AG04450 (cell line): ENCODE data around the gene ERICH6. TPM values are rescaled to one million over a fixed set of nuclear protein-coding genes. Genes with fewer than 3 reads are reported as not detected.

Experiments
- CTCF ChIA-PET: fragments of 300-600, 350-600 bp; formaldehyde crosslinking; extraction: SDS; loops from one replicate; lab custom pipeline; 2022; ENCODE audit warnings: antibody characterized with exemption, inconsistent platforms; lab: Charles Lee
- POLR2A ChIA-PET: fragments of 350-600 bp; formaldehyde crosslinking; extraction: SDS; loops from one replicate; lab custom pipeline; 2021; ENCODE audit warnings: antibody characterized with exemption, inconsistent platforms; lab: Yijun Ruan, JAX
- DNase-seq: peaks from one replicate; pipeline ENCODE4 v3.0.0-alpha.2; 2011; ENCODE audit warnings: low read depth, low spot score
- H3K27ac ChIP-seq: one replicate; pipeline ENCODE4 v1.5.1; 2012; ENCODE audit warnings: low read depth, low read length, control low read depth
- H3K27me3 ChIP-seq: one replicate; pipeline ENCODE4 v1.6.0; 2012; ENCODE audit warnings: low read length; ENCODE audit not compliant: control insufficient read depth, insufficient read depth
- H3K4me3 ChIP-seq: 2 replicates; pipeline ENCODE4 v1.5.1; 2011; ENCODE audit warnings: mild to moderate bottlenecking, low read depth, low read length, control low read depth
- H3K9me3 ChIP-seq: 2 replicates; pipeline ENCODE4 v1.5.1; 2012; ENCODE audit warnings: low read length; ENCODE audit not compliant: control insufficient read depth, insufficient read depth
- polyA minus RNA-seq: library from RNA; depleted of rRNA, polyadenylated mRNA; stranded (reverse); fragments of >200 nt; gene quantifications from 2 replicates; pipeline ENCODE4 v1.2.3, GENCODE V29; 2011; rRNA and poly(A)+ RNA removed
- polyA plus RNA-seq: library from polyadenylated mRNA; depleted of rRNA; stranded (reverse); fragments of >200 nt; gene quantifications from 2 replicates; pipeline ENCODE4 v1.2.3, GENCODE V29; 2011; rRNA removed
- TF ChIP-seq, protein P1 (sequence below): IDR thresholded peaks from 2 replicates; pipeline ENCODE4 v1.5.1; 2011; ENCODE audit warnings: low read depth, low read length, control low read depth, inconsistent platforms

The ERICH6 gene
- polyA plus RNA-seq (not detected in 2 replicates), polyA minus RNA-seq (0.13 and 0.18 TPM in 2 replicates)

DNA sequence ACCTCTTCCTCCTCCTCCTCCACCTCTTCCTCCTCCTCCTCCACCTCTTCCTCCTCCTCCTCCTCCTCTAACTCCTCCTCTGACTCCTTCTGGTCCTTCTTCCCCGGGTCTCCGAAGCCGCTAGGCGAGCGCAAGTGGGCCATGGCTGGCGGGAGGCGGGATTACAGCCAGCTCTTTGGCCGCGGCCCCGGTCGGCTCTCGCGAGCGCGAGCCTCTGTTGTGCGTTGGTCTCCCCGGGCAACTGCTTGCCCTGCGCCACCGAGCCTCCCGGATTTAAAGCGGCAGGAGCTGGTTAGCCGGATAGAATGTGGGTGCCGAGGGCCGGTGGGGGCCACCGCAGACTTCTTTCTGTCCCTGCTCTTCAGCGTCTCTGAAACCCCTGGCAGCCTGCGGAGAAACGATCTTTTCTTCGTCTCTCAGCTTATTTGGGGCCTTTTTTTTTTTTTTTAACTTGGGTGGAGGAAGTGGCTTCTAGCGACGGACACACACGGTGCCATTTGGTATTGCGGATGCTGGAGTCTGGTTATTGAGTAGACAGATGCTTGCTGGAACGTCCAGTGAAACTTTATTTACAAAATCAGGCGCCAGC is at the start of gene ERICH6:
Gene ERICH6, minus strand, starts transcription at position 165 of the 589 bp plus-strand sequence. Its CDS starts 22 bp downstream, at position 143.
- no peaks in the 10 kb centered on the region for H3K27me3 ChIP-seq
- no peaks in the 10 kb centered on the region; the same call in 1 of the 2 replicates for H3K9me3 ChIP-seq
- TF ChIP-seq, protein P1, sequence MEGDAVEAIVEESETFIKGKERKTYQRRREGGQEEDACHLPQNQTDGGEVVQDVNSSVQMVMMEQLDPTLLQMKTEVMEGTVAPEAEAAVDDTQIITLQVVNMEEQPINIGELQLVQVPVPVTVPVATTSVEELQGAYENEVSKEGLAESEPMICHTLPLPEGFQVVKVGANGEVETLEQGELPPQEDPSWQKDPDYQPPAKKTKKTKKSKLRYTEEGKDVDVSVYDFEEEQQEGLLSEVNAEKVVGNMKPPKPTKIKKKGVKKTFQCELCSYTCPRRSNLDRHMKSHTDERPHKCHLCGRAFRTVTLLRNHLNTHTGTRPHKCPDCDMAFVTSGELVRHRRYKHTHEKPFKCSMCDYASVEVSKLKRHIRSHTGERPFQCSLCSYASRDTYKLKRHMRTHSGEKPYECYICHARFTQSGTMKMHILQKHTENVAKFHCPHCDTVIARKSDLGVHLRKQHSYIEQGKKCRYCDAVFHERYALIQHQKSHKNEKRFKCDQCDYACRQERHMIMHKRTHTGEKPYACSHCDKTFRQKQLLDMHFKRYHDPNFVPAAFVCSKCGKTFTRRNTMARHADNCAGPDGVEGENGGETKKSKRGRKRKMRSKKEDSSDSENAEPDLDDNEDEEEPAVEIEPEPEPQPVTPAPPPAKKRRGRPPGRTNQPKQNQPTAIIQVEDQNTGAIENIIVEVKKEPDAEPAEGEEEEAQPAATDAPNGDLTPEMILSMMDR: peak; percentile 12; the same call in 1 of the 2 replicates
- ChIA-PET CTCF (interaction anchor here (0.7 to 2.2 kb wide), 5 partner anchors 18 to 276 kb away, joined by 3 to 16 read pairs (median 4); no protein-coding TSS in a partner anchor), POLR2A (interaction anchor here (0.5 to 1.6 kb wide), 7 partner anchors 59 to 780 kb away, joined by 3 to 17 read pairs (median 5); partner anchors contain the start of genes SELENOT and SIAH2)
- H3K4me3 ChIP-seq: peak within 1 kb of the TSS; percentile 79
- DNase-seq: peak; percentile 72
- H3K27ac ChIP-seq: peak within 1 kb of the TSS; percentile 11

DNA sequence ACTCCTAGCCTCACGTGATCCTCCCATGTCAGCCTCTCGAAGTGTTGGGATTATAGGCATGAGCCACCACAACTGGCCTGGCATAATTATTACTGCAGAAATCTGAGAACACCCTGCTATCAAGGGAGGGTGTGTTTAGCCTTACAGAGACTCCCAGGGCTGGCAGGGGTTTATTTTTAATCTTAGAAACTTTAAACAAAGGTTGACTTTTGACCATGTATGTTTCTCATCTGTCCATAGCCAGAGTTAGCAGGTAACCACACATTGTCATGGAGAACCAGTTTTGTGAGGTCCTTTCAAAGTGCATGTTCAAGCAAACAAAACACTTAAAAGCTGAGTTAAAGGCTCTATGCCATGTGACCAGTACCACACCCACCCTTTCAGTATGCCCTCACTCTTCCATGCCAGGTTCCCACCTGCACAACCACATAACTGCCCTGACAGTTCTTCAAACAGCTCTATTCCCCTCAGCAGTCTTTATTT is 48.1 kb upstream of the ERICH6 start:
- TF ChIP-seq, protein P1: no peak
- POLR2A ChIA-PET: no interaction called here
- Histone ChIP-seq H3K27me3 (no peaks in the 10 kb centered on the region), H3K4me3 (no peak overlapping the region), H3K27ac (no peak overlapping the region), H3K9me3 (no peaks in the 10 kb centered on the region)
- CTCF ChIA-PET: no interaction called here
- DNase-seq: no peak

DNA sequence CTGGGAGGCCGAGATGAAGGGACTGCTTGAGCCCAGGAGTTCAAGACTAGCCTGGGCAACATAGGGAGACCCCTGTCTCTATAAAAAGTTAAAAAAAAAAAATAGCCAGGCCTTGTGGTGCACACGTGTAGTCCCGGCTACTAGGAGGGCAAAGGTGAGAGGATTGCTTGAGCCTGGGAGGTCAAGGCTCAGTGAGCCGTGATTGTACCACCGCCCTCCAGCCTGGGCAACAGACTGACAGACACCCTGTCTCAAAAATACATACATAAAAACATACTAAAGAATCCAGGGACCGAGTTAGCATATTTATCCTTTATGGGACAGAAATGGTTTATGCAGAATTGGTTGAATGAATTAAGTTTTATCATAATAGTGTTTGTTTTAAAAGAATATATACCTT is 45.5 kb upstream of the ERICH6 start:
- DNase-seq: no peak
- Histone ChIP-seq H3K27ac (no peak overlapping the region), H3K4me3 (no peak overlapping the region), H3K27me3 (no peaks in the 10 kb centered on the region), H3K9me3 (no peaks in the 10 kb centered on the region)
- POLR2A ChIA-PET: no interaction called here
- CTCF ChIA-PET: interaction anchor here (0.9 kb wide), 1 partner anchor 14 kb away, joined by 4 read pairs; the partner anchor contains the start of gene SIAH2
- TF ChIP-seq, protein P1: no peak

DNA sequence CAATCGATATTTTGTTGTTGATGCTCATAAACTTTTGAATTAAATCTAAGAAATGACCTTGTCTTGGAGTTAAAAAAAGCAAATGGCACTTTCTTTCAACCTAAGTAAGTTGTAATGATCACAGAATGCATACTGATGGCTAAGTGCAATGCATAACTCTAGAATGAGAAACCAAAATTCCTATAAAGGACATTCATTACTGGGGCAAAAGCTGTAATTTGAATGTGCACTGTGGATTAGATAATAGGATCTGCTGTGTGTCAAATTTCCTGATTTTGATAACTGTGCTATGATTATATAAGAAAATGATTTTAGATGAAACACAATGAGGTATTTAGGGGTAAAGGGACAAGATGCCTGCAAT is 44.9 kb upstream of the ERICH6 start:
- no peak for DNase-seq
- Histone ChIP-seq H3K9me3 (no peaks in the 10 kb centered on the region), H3K4me3 (no peak overlapping the region), H3K27ac (no peak overlapping the region), H3K27me3 (no peaks in the 10 kb centered on the region)
- ChIA-PET POLR2A (no interaction called here), CTCF (no interaction called here)
- TF ChIP-seq, protein P1: no peak
